NCI-H748 treated with DMSO at 0.1 percent for 48 hours (cell line): ENCODE results near the gene CYYR1.
A peak's percentile ranks its signal among the peaks of the same experiment; 100 is the strongest.

Experiments
- DNase-seq: peaks from one replicate; lab custom pipeline; 2025; lab: John Stamatoyannopoulos, UW

Gene CYYR1

GRCh38 chr21:26572702-26573381, at the start of gene CYYR1:
CYYR1 (minus strand) TSS chr21:26573286; CDS start chr21:26572940, 346 bp downstream.
- peak; percentile 15 for DNase-seq

GRCh38 chr21:26617176-26617575, 44.1 kb upstream of the CYYR1 start:
- no peak for DNase-seq

GRCh38 chr21:26614251-26614650, 41.2 kb upstream of the CYYR1 start:
- no peak for DNase-seq

GRCh38 chr21:26599261-26599660, 26.2 kb upstream of the CYYR1 start:
- no peak for DNase-seq

- no peak for DNase-seq
These were observed 24.9 kb upstream of the CYYR1 start for GRCh38 chr21:26597981-26598380.

GRCh38 chr21:26597031-26597430, 23.9 kb upstream of the CYYR1 start:
- DNase-seq: no peak

- no peak for DNase-seq
These were observed 22.9 kb upstream of the CYYR1 start for GRCh38 chr21:26595971-26596370.

GRCh38 chr21:26593800-26594199, 20.7 kb upstream of the CYYR1 start:
- DNase-seq: no peak

GRCh38 chr21:26591543-26591942, 18.5 kb upstream of the CYYR1 start:
- DNase-seq: no peak

GRCh38 chr21:26588446-26588845, 15.4 kb upstream of the CYYR1 start:
- no peak for DNase-seq

GRCh38 chr21:26587736-26588201, 14.7 kb upstream of the CYYR1 start:
- no peak for DNase-seq

- DNase-seq: no peak
These were observed 10.7 kb upstream of the CYYR1 start for GRCh38 chr21:26583769-26584168.

- DNase-seq: no peak
These were observed 8.7 kb upstream of the CYYR1 start for GRCh38 chr21:26581818-26582217.

GRCh38 chr21:26572076-26572701, 897 bp downstream of the CYYR1 start:
- no peak for DNase-seq

GRCh38 chr21:26570203-26570602, 2.9 kb downstream of the CYYR1 start:
- no peak for DNase-seq

GRCh38 chr21:26565546-26565945, 7.5 kb downstream of the CYYR1 start:
- DNase-seq: no peak

- no peak for DNase-seq
These were observed 8.0 kb downstream of the CYYR1 start for GRCh38 chr21:26565111-26565510.

GRCh38 chr21:26563856-26564503, 9.1 kb downstream of the CYYR1 start:
- DNase-seq: no peak

- DNase-seq: no peak
These were observed 12.5 kb downstream of the CYYR1 start for GRCh38 chr21:26560612-26561011.

- DNase-seq: no peak
These were observed 14.0 kb downstream of the CYYR1 start for GRCh38 chr21:26559099-26559498.

GRCh38 chr21:26557106-26557505, 16.0 kb downstream of the CYYR1 start:
- peak; percentile 58 for DNase-seq

- DNase-seq: no peak
These were observed 17.4 kb downstream of the CYYR1 start for GRCh38 chr21:26555540-26556146.

- peak; percentile 56 for DNase-seq
These were observed 18.7 kb downstream of the CYYR1 start for GRCh38 chr21:26554365-26554764.
